Measurements from ENCODE around the gene LHX5.

The LHX5 gene

GRCh38 chr12:113464852-113465719 lies 6.6 kb downstream of the LHX5 start:
- DNase-seq: no peak

- no peak for DNase-seq
These were observed 7.3 kb downstream of the LHX5 start for GRCh38 chr12:113464452-113464775.

DNA sequence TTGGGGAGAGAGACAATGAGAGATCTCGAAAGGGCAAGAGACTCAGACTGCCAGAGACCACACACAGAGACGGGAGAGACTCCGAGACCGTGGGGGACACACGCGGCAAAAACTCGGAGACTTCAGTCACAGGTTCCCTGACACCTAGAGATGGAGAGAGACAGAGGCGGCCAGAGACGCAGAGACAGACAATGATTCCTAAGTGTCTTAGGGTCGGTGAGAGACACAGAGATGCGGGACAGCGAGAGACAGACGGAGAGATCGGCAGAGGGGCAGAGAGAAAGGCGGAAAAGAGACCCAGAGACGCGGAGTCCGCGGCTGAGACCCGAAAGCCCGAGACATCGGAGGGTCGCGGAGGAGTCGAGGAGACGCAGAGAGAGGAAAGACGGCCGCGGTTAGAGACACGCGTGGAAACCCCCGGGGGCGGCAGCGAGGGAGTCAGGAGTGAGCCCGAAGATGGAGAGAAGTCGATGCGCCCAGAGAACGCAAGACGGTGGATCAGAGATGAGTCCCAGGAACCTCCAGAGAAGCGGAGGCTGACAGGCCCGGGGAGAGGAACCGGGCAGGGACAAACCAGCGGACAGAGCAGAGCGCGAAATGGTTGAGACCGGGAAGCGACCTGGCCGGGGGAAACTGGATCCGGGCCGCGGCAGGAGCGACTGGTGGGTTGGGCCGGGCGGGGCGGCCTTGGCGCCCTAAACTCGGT lies 7.8 kb downstream of the LHX5 start:
- no peak for DNase-seq

DNA sequence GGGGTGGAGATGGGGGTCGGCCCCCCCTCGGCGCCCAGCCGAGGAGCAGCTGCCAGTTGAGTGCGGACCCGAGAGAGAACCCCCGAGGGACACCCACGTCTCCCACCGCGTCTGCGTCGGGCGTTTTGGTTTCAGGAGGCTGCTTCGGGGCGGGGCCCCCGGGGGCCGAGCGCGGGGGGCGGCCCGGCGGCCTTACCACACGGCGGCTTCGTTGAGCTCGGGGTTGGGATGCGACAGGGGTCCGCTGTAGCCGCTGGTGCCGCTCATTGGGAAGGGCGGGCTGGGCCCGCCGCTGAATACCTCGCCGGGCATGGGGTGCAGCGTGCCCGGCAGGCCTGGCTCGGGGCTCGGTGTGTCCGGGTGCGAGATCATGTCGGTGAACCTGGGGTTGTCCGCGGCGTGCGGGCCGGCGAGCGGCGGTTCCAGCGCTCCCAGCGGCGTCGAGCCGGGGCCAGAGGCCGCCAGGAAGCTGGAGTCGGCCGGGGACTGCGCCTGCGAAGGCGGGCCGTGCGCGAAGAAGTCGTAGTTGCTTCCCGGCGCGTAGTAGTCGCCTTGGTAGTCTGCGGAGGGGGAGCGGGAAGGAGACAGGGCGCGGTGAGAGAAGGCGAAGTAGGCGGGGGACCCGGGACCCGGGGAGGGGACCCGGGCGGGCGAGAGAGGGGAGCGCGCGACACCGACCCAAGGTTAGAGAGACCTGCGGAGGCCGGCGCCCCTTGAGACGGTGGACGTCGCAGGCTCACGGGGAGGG lies 8.5 kb downstream of the LHX5 start:
- DNase-seq: no peak

- DNase-seq: peak; percentile 72
These were observed 9.4 kb downstream of the LHX5 start for GRCh38 chr12:113462117-113462774.

GRCh38 chr12:113461666-113462065 lies 10.0 kb downstream of the LHX5 start:
- peak; percentile 24 for DNase-seq

DNA sequence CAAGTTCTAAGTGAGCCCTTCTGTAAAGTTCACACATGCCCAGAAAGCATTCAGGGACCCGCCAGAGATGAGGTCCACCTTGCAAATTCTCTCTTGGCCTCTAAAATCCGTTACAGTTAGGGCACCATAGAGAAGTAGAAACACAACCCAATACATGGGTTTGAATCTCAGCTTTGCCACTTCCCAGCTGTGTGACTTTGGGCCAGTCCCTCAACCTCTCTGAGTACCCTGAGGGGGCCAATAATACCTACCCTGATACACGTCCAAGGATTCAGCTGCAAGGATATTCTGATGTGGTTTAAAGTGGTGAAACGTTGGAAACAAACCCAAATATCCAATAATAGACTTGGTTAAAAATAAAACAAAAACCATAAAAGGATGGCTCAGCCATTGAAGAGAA lies 11.7 kb downstream of the LHX5 start:
- no peak for DNase-seq

- no peak for DNase-seq
These were observed 14.0 kb downstream of the LHX5 start for GRCh38 chr12:113457710-113458109.

DNA sequence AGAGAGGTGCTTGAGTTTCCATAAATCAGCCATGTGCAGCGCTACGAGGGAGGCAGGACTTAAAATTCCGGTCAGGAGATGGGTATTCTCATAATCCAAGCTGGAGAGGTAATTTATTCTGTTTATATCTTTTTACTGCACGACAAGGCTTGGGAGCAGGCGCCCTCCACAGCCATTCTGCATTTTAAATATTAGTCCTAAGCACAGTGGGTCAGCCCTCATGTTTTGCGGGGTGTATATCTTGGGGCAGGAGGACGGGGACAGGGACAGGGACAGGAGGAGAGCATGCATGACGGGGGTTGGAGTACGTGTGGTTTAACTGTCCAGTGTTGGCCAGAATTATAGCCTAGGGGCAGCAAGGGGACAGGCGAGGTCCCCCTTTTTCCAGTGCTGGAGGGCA lies 14.5 kb downstream of the LHX5 start:
- DNase-seq: no peak

DNA sequence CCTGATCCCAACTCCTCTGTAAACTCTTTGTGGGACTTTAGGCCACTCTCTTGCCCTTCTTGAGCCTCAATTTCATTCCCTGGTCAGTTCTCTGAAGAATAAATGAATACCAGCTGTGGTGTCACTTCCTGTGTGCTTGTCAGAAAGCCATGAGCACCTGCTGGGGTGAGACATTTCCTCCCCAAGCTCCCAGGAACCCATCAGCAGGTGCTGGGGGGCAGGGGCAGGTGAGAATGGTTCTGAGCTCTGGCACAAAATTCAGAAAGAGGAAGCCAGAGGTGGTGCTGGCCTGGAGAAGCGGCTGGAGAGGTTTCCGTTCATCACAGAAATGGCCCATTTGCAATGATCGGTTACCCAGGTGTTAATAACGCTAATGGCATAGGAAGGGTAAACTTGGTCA lies 14.9 kb downstream of the LHX5 start:
- no peak for DNase-seq

GRCh38 chr12:113456199-113456598 lies 15.5 kb downstream of the LHX5 start:
- DNase-seq: no peak

- no peak for DNase-seq
These were observed 18.3 kb downstream of the LHX5 start for GRCh38 chr12:113453330-113453729.

DNA sequence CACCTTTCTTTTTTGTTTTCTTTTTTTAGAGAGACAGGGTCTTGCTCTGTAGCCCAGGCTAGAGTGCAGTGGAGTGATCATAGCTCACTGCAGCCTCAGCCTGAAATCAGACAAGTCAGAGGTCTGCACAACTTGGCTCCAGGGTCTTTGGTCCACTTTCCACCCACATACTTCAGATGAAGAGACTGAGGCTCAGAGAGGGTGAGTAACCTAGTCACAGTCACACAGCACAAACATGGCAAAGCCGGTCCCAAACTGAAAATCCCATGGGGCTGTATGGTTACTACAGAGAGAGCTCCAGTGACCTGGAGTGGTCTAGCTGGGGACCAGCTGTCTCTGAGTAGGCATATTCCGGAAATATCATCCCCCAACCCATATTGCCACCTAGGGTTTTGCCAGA lies 19.2 kb downstream of the LHX5 start:
- DNase-seq: no peak

DNA sequence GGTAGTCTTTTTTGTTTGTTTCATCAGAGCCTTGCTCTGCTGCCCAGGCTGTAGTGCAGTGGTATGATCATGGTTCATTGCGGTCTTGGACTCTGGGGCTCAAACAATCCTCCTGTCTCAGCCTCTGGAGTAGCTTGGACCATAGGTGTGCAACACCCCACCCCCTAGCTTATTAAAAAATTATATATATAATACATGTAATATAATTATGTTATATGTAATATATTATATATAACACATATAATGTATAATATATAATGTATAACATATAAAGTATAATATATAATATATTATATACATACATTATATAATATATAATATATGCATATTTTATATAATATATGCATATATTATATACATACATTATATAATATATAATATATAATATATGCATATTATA lies 21.8 kb downstream of the LHX5 start:
- DNase-seq: no peak

GRCh38 chr12:113449299-113449698 lies 22.4 kb downstream of the LHX5 start:
- DNase-seq: no peak

DNA sequence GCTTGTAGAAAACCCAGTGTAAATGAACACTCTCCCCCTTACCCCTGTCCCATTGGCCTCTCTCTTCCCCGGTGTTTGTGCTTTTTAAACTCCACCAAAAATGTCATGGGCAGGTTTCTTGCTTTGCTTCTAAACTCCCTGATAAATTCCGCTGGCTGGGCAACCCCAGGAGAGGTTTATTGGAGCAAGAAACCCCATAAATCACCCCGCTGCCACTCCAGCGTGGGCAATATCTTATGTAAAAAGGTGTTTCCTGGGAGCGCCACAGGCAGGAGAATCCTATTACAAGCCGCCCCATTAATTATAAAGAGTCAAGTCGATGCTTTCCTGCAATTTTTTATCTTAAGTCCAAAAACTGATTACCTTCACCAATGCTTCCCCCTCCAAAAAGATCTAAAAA lies 22.8 kb downstream of the LHX5 start:
- DNase-seq: no peak

DNA sequence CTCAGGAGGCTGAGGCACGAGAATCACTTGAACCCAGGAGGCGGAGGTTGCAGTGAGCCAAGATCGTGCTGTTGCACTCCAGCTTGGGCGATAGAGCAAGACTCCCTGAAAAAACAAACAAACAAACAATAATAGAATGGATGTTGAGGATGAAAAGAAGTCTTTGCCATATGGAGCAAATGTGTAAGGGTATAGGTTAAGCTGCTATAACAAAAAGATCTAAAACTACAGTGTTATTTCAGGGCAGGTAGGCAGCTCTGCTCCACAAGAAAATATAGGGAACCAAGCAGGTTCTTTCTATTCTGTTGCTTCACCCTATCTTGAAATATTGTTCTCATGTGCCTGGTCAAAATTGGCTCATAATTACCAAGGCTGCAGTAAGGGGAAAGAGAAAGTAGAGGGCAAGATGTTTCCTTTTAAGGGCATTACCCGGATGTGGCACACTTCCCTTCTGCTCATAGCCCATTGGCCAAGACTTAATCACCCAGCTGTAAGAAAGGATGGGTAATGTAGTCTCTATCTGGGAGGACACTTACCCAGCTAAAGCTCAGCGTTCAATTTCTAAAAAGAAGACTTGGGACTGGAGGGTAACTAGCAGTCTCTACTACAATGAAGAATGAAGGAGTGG lies 26.0 kb downstream of the LHX5 start:
- no peak for DNase-seq

GRCh38 chr12:113443030-113443539 lies 28.6 kb downstream of the LHX5 start:
- DNase-seq: no peak

- no peak for DNase-seq
These were observed 30.5 kb downstream of the LHX5 start for GRCh38 chr12:113440947-113441782.

DNA sequence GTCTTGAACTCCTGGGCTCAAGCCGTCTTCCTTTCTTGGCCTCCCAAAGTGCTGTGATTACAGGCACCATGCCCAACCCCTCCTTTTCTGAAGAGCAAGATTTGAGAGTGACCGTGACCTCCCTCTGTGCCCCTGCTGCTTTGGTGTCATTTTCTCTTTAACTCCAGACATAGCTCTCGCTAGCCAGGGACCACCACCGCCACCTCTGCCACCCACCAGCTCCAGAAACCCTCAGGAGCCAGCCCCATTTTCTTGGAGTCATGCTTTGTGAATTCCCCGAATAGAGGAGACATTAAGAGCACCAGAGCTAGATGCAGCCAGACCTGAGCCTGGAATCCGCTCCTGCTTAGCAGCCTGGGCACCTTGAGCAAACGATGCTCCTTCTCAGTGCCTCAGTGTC lies 31.3 kb downstream of the LHX5 start:
- no peak for DNase-seq

DNA sequence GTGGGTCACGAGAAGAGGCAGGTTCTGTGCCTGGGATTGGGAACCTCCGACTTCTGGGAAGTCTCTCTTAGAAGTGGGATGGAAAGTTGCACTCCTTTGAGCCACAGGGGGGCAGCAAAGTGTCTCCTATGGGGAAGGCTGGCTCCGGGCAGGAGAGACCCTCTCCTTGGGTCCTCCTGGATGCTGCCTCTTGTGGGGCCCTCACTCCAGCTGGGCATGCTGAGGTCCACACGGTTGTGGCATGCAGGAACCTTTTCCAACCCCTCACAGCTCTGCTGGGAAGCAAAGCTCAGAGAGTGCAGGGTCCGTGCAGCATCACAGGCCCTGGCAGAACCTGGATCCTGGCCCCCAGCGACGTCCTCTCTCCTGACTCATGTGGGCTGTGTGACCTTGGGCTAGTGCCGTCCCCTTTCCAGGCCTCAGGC lies 32.1 kb downstream of the LHX5 start:
- peak; percentile 22 for DNase-seq

DNA sequence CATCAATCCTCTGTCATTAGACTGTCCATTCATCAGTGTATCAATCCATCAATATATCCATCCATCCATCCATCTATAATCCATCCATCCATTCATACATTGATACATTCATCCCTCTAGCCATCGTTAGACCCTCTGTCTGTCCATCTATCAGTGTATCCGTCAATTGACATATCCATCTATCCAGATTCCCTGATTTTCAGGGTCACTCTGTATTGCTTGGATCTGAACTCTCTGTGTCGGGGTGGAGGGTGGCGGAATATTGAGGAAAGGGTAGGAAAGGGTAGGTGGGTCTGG lies 32.4 kb downstream of the LHX5 start:
- DNase-seq: no peak
